Measurements from ENCODE around the gene RBM24.

The RBM24 gene

GRCh38 chr6:17341891-17342290, 60.7 kb downstream of the RBM24 start:
- DNase-seq (ENCODE audit: low read depth, low spot score) = no peak

DNA sequence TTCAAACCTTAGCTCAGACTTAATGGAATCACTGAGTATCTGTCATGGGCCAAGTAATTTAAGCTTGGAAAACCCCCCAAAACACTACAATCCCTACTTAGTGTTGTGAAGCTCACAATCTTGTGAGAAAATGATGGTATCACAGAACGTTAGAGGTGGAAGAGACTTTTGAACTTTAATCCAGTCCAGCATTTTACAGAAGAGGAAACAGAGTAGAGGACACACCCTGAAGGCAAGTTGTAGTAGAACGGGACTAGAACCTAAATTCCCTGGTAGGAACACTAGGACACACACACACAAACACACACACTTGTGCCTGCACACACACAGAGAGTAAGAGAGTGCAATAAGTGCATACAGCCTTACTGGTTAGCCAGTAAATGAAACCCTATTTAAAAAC, 62.1 kb downstream of the RBM24 start:
- no peak for DNase-seq (ENCODE audit: low read depth, low spot score)

Data from astrocyte of the hippocampus (primary cell).